Mesothelial cell of epicardium (in vitro differentiated cells): ENCODE results near the gene ARL4A. TPM values are rescaled to one million over a fixed set of nuclear protein-coding genes. Genes with fewer than 3 reads are reported as not detected.

Experiments used
- DNase-seq, 2 experiments: peaks; one replicate each; pipeline ENCODE4 v3.0.0; 2021; ENCODE audit warnings: low spot score in 2 of 2; ENCODE audit not compliant: unreplicated experiment in 2 of 2
- H3K27ac Mint-ChIP-seq: 2 replicates; pipeline ENCODE4 v1.8.0; 2021; ENCODE audit warnings: mixed read lengths
- H3K27me3 Mint-ChIP-seq: 2 replicates; pipeline ENCODE4 v1.8.0; 2021; ENCODE audit warnings: low read depth, mixed read lengths
- H3K36me3 Mint-ChIP-seq: 2 replicates; pipeline ENCODE4 v1.8.0; 2021; ENCODE audit warnings: mixed read lengths
- H3K4me1 Mint-ChIP-seq: 2 replicates; pipeline ENCODE4 v1.8.0; 2021; ENCODE audit warnings: mixed read lengths
- H3K4me3 Mint-ChIP-seq: 2 replicates; pipeline ENCODE4 v1.8.0; 2021; ENCODE audit warnings: mild to moderate bottlenecking, moderate library complexity, mixed read lengths
- H3K9me3 Mint-ChIP-seq: 2 replicates; pipeline ENCODE4 v1.8.0; 2021; ENCODE audit warnings: mixed read lengths
- CTCF ChIP-seq: fragments of 200-600 bp; sonication (generic); IDR thresholded peaks from one replicate; pipeline ENCODE4 v1.5.0; 2021; ENCODE audit warnings: antibody characterized with exemption; ENCODE audit not compliant: unreplicated experiment
- total RNA-seq: library from RNA; stranded (reverse); gene quantifications from 3 replicates; pipeline ENCODE4 v1.2.1, GENCODE V29; 2021

The ARL4A gene
- total RNA-seq, 1 donor from 2014 or later = 62.5 TPM

- no peak overlapping the region for H3K4me3 Mint-ChIP-seq
- TF ChIP-seq CTCF = no peak
- no peaks in the 10 kb centered on the region for H3K36me3 Mint-ChIP-seq
- no peak overlapping the region for H3K27ac Mint-ChIP-seq
- H3K4me1 Mint-ChIP-seq = peaks cover 25% of the 10 kb centered on the region
- DNase-seq = no peak
- H3K9me3 Mint-ChIP-seq = no peaks in the 10 kb centered on the region
- H3K27me3 Mint-ChIP-seq = no peaks in the 10 kb centered on the region
Measured at GRCh38 chr7:12725575-12726316, 38.3 kb downstream of the ARL4A start.

GRCh38 chr7:12726908-12727307 lies 39.5 kb downstream of the ARL4A start:
- no peak overlapping the region for H3K27ac Mint-ChIP-seq
- H3K27me3 Mint-ChIP-seq = no peaks in the 10 kb centered on the region
- no peak for DNase-seq
- H3K36me3 Mint-ChIP-seq = no peaks in the 10 kb centered on the region
- no peak overlapping the region for H3K4me3 Mint-ChIP-seq
- no peak for TF ChIP-seq CTCF
- peaks cover 29% of the 10 kb centered on the region for H3K4me1 Mint-ChIP-seq
- no peaks in the 10 kb centered on the region for H3K9me3 Mint-ChIP-seq

GRCh38 chr7:12727455-12728191 lies 40.2 kb downstream of the ARL4A start:
- Mint-ChIP-seq H3K4me3 (no peak overlapping the region), H3K9me3 (no peaks in the 10 kb centered on the region), H3K27me3 (no peaks in the 10 kb centered on the region), H3K27ac (peak overlapping the region; percentile 16), H3K36me3 (no peaks in the 10 kb centered on the region), H3K4me1 (peaks cover 29% of the 10 kb centered on the region)
- no peak for TF ChIP-seq CTCF
- no peak for DNase-seq

DNA sequence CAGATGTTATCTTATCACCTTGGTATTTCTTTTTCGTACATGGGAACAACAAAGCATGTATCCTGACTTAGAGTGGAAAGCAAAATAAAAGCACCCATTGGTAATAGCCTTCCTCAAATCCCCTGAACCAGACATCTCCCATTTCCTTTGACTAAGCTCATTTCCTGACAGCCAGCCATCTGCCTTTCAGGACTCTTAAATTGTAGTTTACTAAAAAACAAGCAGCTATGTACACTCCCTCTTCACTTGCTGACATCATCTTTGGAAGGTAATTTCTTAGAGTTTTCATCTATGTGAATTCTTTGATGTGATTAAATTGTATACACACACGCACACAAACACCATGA lies 40.7 kb downstream of the ARL4A start:
- Mint-ChIP-seq H3K27ac (peak overlapping the region; percentile 5), H3K9me3 (no peaks in the 10 kb centered on the region), H3K27me3 (no peaks in the 10 kb centered on the region), H3K4me1 (peaks cover 29% of the 10 kb centered on the region), H3K36me3 (no peaks in the 10 kb centered on the region), H3K4me3 (no peak overlapping the region)
- TF ChIP-seq CTCF = no peak
- no peak for DNase-seq

DNA sequence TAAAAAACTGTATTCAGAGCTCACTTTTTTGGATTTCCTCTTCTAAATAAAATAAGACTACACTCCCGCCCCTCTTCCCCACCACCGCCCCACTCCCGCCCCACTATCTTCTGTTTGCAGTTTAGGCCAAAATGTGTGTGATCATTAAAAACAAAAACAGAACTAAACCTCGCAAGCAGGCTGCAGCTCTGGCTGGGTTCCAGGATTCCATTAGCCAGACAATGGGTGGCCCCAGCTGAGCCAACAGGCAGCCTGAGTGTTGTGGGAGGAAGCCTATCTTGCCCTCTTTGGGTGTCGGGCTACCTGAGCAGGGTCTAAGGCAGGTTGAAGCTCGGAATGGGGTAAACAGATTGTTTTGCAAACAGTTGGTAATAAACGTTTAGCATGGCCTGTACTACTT lies 41.7 kb downstream of the ARL4A start:
- no peaks in the 10 kb centered on the region for H3K27me3 Mint-ChIP-seq
- peak overlapping the region; percentile 19 for H3K27ac Mint-ChIP-seq
- no peak overlapping the region for H3K4me3 Mint-ChIP-seq
- no peaks in the 10 kb centered on the region for H3K36me3 Mint-ChIP-seq
- no peaks in the 10 kb centered on the region for H3K9me3 Mint-ChIP-seq
- H3K4me1 Mint-ChIP-seq = peaks cover 29% of the 10 kb centered on the region
- no peak for TF ChIP-seq CTCF
- DNase-seq = peak in 1 of 2 experiments; percentile 49
